ENCODE measurements around the gene ZMYM2. TPM values are rescaled to one million over a fixed set of nuclear protein-coding genes. Genes with fewer than 3 reads are reported as not detected.

Gene ZMYM2
- total and polyA plus RNA-seq, 10 of the 15 experiments (the other 5 are each of a cell fraction or from before 2014, with no cell fraction given): 9.5 to 60.4 (median 34.6) TPM

- H3K9ac ChIP-seq (ENCODE audit: control insufficient read depth, insufficient read depth, low read length): no peak overlapping the region
- BruUV-seq (replicated peaks): no TSS peak
- SMC1A ChIA-PET (ENCODE audit: uncharacterized antibody, unreplicated experiment): interaction anchor here (0.6 to 1.3 kb wide), 2 partner anchors 17 to 33 kb away, joined by 3 to 4 read pairs; no protein-coding TSS in a partner anchor
- in situ Hi-C loops (cut with MboI): no loop called here
- peaks cover 5% of the 10 kb centered on the region for H3K79me2 ChIP-seq (ENCODE audit: control insufficient read depth, insufficient read depth, low read length)
- no peaks in the 10 kb centered on the region for H4K20me1 ChIP-seq (ENCODE audit: control insufficient read depth, insufficient read depth)
- WGBS (ENCODE audit: insufficient coverage, insufficient replicate concordance, low lambda C conversion rate, missing lambda C conversion rate): 43% methylated on average over 3 of the region's 4 CpGs
- no peak for DNase-seq (ENCODE audit: low read depth, low spot score)
- ATAC-seq: no peak
- H2AFZ ChIP-seq (ENCODE audit: control insufficient read depth, low read depth, low read length): no peak overlapping the region
- no peak overlapping the region for H3K4me2 ChIP-seq (ENCODE audit: control insufficient read depth, insufficient read depth)
- H3K27me3 ChIP-seq (replicated peaks in 1 of 2; ENCODE audit: control insufficient read depth in 2 of 2, insufficient read depth in 2 of 2, low read length in 1 of 2): no peaks in the 10 kb centered on the region
- no peak for FAIRE-seq
- no peaks in the 10 kb centered on the region for H3K4me1 ChIP-seq (ENCODE audit: control insufficient read depth, insufficient read depth, low read length)
- CTCF ChIA-PET: interaction anchor here (0.6 to 1.1 kb wide), 2 partner anchors 17 kb away, joined by 3 to 6 read pairs; no protein-coding TSS in a partner anchor
- POLR2A ChIA-PET: no interaction called here
- H3K4me3 ChIP-seq: no peak overlapping the region
- peaks cover 2 to 18% of the 10 kb centered on the region in 2 experiments for H3K36me3 ChIP-seq (ENCODE audit: control insufficient read depth in 2 of 2, insufficient read depth in 2 of 2, low read length in 1 of 2)
- RAD21 ChIA-PET (ENCODE audit: unreplicated experiment): interaction anchor here (1.3 kb wide), 1 partner anchor 17 kb away, joined by 6 read pairs; no protein-coding TSS in a partner anchor
- no peaks in the 10 kb centered on the region; the same call in 2 of the 3 replicates for H3K9me3 ChIP-seq (replicated peaks; ENCODE audit: control insufficient read depth, insufficient read depth, low read length)
- intact Hi-C loops (cut with micrococcal nuclease; ENCODE audit: unreplicated experiment): no loop called here
- no peak overlapping the region for H3K27ac ChIP-seq (ENCODE audit: control insufficient read depth, insufficient read depth)
- no peak for TF ChIP-seq PAX5 (IDR thresholded peaks at IDR 0.05; ENCODE audit: borderline replicate concordance, low read depth, low read length)
- TF ChIP-seq MTA2 (IDR thresholded peaks at IDR 0.05; ENCODE audit: low read depth): no peak
- TF ChIP-seq MAX (IDR thresholded peaks at IDR 0.05; ENCODE audit: low read depth, low read length): no peak
- no peak for TF ChIP-seq ZZZ3 (IDR thresholded peaks at IDR 0.05; ENCODE audit: control insufficient read depth, insufficient read length, low read depth)
- no peak for TF ChIP-seq EP300 (IDR thresholded peaks at IDR 0.05; ENCODE audit: borderline replicate concordance in 1 of 2, control insufficient read depth in 1 of 2, low read depth in 2 of 2, low read length in 2 of 2)
- TF ChIP-seq BRCA1 (IDR thresholded peaks at IDR 0.05; ENCODE audit: low read depth, low read length): no peak
- no peak for TF ChIP-seq RUNX3 (IDR thresholded peaks at IDR 0.05; ENCODE audit: low read length)
- no peak for TF ChIP-seq NRF1 (conservative IDR thresholded peaks at IDR 0.05; ENCODE audit: low read depth, low read length)
- TF ChIP-seq STAT3 (IDR thresholded peaks at IDR 0.05; ENCODE audit: low read depth, low read length): no peak
- no peak for TF ChIP-seq HCFC1 (IDR thresholded peaks at IDR 0.05; ENCODE audit: low read length)
- TF ChIP-seq CBFB (IDR thresholded peaks at IDR 0.05; ENCODE audit: low read depth): no peak
- TF ChIP-seq, protein P1, sequence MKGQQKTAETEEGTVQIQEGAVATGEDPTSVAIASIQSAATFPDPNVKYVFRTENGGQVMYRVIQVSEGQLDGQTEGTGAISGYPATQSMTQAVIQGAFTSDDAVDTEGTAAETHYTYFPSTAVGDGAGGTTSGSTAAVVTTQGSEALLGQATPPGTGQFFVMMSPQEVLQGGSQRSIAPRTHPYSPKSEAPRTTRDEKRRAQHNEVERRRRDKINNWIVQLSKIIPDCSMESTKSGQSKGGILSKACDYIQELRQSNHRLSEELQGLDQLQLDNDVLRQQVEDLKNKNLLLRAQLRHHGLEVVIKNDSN (IDR thresholded peaks at IDR 0.05; ENCODE audit: borderline replicate concordance, extremely low read length, insufficient read depth, low read depth, low read length): no peak
- TF ChIP-seq ESRRA (IDR thresholded peaks at IDR 0.05; ENCODE audit: low read length): no peak
- no peak for TF ChIP-seq HDAC2 (IDR thresholded peaks at IDR 0.05)
- TF ChIP-seq CUX1 (IDR thresholded peaks at IDR 0.05; ENCODE audit: insufficient replicate concordance, low read depth, low read length): no peak
- TF ChIP-seq KLF5 (IDR thresholded peaks at IDR 0.05; ENCODE audit: partially characterized antibody): no peak
- no peak for TF ChIP-seq ZNF622 (IDR thresholded peaks at IDR 0.05)
Measured at GRCh38 chr13:20001366-20002190, 43.1 kb downstream of the ZMYM2 start.
